ENCODE results near the gene KRTAP22-1.

KRTAP22-1 gene

GRCh38 chr21:30600787-30601186, at the start of gene KRTAP22-1:
Gene KRTAP22-1, plus strand, starts transcription at chr21:30601087.
- no peak for DNase-seq

DNA sequence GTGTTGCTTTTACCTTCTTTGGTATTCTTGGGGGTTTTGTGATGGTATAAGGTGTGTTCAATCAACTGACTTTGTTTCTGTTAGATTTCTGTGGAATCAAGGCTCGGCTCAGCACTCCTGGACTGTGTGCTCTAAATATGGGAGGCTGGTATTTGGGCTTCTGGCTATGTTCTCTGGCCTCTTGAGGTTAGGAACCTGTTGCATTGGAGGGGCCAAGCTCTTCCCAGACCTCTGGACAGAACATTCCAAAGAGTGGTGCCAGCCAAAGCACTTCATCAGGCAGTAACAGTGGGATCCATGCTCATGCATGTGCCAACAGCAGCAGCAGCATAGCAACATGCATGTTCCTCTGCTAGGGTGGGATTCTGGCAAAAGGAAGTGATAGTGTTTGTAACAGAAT, 48.1 kb upstream of the KRTAP22-1 start:
- DNase-seq, result no peak

- no peak for DNase-seq
Measured at GRCh38 chr21:30555095-30555494, 45.8 kb upstream of the KRTAP22-1 start.

- no peak for DNase-seq
Measured at GRCh38 chr21:30561264-30561895, 39.5 kb upstream of the KRTAP22-1 start, which contains the start of gene KRTAP19-7. Gene KRTAP19-7, minus strand, starts transcription at chr21:30561314. Its CDS starts 25 bp downstream, at chr21:30561289.

DNA sequence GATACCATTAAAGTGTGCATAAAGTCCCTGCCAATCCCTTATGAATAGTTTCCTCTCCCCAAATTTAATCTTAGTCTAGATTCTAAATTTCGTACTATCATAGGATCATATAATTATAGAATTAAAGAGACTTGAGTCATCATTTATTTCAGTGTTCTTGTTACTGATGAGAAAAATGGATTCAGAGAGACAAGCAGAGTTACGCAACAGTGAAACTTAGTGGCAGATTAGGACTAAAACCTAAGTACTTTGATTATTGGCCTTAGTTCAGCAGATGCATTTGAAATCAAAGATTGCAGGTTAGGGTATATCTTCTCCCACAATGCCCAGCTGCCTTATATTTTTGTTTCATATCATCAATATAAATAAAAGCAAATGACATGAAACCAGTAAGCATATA, 38.9 kb upstream of the KRTAP22-1 start:
- no peak for DNase-seq

DNA sequence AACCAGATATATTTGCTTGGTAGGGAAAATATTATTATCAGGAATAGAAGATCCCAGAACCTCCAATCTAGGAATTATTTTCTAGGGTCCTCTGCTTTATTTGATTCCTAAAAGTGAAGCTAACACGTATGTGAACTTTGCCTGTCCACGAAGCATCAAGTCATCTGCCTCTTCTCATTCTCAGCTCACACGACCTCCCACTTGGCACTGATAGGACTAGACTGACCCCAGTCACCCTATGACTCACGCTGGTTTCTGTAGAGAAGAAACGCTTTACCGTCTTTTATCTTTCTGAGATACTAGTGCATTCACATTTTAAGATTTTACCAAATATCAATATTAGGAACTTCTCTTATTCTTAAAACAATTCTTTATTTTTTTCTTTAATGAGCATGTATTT, 37.8 kb upstream of the KRTAP22-1 start:
- DNase-seq, result no peak

DNA sequence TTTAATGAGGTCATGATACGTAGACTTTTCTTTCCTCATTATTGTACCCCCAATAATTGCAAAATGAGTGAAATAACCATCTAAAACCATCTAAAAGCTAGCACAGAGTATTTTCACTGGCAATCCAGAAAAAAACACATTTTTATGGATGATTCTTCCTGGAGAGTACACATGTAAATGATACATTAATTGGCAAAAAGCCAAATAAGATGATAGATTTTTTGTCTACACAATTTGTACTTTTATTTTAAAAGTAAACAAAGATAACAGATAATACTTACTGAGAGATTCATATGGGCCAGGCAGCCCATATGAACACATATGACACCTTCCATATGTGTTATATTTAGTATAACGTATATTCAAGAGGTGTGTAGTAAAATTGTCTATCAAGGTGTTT, 37.3 kb upstream of the KRTAP22-1 start:
- no peak for DNase-seq

DNA sequence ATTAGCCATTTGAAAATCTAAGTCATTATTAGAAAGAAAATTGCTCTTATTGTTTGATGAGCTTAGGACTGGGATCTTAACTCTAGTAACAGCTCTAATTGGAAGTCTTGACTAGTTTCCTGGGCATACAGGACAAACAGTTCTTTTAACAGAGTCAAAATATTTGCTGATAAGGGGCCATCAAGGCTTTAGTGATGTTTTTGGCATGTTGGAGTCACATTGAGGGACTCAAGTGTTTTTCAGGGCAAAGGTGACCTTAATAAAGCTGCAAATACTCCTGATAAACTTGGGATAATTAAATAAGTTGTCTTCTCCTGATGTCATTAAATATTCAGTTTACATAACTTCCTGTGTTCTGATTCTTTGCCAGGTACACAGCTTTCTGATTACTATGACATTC, 33.3 kb upstream of the KRTAP22-1 start:
- DNase-seq, result no peak

GRCh38 chr21:30577766-30578165, 23.1 kb upstream of the KRTAP22-1 start:
- DNase-seq, result no peak

- DNase-seq, result no peak
Measured at GRCh38 chr21:30579346-30579745, 21.5 kb upstream of the KRTAP22-1 start.

- no peak for DNase-seq
Measured at GRCh38 chr21:30580132-30580531, 20.8 kb upstream of the KRTAP22-1 start.

DNA sequence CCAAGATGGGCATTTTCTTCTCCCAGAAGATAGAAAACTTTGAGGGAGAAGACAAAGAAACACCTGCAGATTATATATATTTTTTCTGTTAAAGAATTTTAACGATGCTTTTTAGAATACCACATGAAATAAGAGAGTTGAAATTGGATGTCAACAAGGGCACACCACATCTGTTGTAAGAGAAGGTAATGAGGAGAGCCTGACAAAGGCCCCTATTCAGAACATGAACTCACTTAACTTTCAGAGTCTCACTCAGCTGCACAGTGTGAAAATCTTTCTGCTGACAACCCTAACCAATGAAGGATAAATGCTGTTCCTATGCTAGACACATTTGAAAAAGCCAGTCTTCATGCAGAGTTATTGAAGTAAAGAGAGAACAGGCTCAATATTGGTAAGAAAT, 18.0 kb upstream of the KRTAP22-1 start:
- no peak for DNase-seq

DNA sequence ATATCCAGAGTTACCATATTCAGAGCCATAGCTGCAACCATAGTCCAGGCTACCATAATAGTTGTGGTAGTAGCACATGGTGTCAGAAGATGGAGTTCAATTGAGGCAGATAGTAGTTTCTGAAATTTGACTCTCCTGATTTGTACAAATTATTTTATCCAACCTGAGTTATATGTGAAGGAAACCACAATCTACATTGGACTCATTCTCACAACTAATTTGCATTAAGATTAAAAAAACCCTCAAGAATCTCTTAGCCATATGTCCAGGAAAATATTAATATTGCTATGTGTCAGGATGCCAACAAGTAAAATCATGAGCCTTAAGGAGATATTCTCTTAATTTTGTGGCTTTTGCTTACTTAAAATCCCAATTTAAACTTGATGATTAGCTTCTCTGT, 10.6 kb upstream of the KRTAP22-1 start, which contains the start of gene KRTAP22-2:
KRTAP22-2 (minus strand) TSS at position 101 of the 400 bp plus-strand sequence.
- no peak for DNase-seq

- no peak for DNase-seq
Measured at GRCh38 chr21:30592140-30592539, 8.7 kb upstream of the KRTAP22-1 start, which contains the start of gene KRTAP6-3. Gene KRTAP6-3, plus strand, starts transcription at chr21:30592440. Its CDS starts 6 bp downstream, at chr21:30592446.

- DNase-seq, result no peak
Measured at GRCh38 chr21:30598802-30599201, 2.1 kb upstream of the KRTAP22-1 start, which contains the start of gene KRTAP6-2. Gene KRTAP6-2, minus strand, starts transcription at chr21:30598902. Its CDS starts 28 bp downstream, at chr21:30598874.

DNA sequence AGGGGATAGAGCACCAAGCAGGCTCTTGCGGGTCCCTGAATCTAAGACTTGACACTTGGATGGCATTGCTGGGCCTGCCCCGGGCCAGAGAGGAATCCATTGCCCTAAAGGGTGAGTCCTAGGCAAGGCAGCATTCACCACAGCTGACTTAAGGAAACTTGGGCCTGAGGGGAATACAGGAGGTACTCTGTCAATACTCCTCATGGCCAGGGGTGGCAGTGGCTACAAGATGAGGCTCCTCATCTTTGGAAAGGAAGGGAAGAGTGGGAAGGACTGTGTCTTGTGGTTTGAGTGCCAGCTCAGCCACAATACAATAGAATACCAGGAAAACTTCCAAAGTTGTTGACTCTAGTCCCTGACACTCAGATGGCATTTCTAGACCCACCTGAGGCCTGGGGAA, 5.1 kb downstream of the KRTAP22-1 start:
- no peak for DNase-seq

DNA sequence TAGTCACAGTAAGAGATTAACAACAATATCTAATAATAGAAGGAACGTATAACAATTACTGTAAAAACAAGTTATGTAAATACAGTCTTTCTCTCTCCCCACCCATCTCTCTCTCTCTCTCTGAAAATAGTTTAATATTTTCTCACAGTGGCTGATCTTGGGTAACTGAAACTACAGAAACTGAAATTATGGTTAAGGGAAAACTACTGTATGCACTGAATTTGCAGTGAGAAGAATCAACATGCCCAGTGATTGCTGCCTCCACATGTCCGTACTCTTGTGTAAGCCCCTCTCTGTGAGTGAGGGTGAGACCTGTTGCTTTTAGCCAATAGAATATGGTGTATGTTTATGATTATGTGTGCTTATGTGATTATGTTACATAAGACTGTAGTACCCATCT, 11.2 kb downstream of the KRTAP22-1 start:
- no peak for DNase-seq

- DNase-seq, result no peak
Measured at GRCh38 chr21:30613836-30614235, 12.9 kb downstream of the KRTAP22-1 start, which contains the start of gene KRTAP6-1. Gene KRTAP6-1, minus strand, starts transcription at chr21:30613930. Its CDS starts 26 bp downstream, at chr21:30613904.

- no peak for DNase-seq
Measured at GRCh38 chr21:30615199-30615598, 14.3 kb downstream of the KRTAP22-1 start.

GRCh38 chr21:30616125-30616524, 15.2 kb downstream of the KRTAP22-1 start, which contains the start of gene KRTAP20-1:
Gene KRTAP20-1, plus strand, starts transcription at chr21:30616425. Its CDS starts 30 bp downstream, at chr21:30616455.
- no peak for DNase-seq

- DNase-seq, result no peak
Measured at GRCh38 chr21:30620080-30620479, 19.2 kb downstream of the KRTAP22-1 start.

DNA sequence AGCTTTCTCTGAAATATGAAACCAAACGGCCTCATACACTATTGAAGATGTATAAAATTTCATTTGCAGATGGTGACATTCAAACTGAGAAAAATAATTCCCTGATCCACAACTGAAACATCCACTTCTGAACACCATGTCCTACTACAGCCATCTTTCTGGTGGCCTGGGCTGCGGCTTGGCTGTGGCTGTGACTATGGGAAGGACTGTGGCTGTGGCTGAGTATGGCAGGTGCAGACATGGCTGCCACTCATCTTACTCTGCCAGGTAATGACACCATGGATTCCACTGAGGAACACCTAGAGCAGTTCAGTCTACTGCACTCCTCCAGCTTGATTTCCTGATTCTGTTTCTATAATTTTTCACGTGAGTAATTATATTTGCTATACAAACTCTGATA, 19.6 kb downstream of the KRTAP22-1 start, which contains the start of gene KRTAP20-4:
KRTAP20-4 (plus strand) TSS at position 106 of the 400 bp plus-strand sequence.
- no peak for DNase-seq

GRCh38 chr21:30623362-30623761, 22.5 kb downstream of the KRTAP22-1 start:
- no peak for DNase-seq

DNA sequence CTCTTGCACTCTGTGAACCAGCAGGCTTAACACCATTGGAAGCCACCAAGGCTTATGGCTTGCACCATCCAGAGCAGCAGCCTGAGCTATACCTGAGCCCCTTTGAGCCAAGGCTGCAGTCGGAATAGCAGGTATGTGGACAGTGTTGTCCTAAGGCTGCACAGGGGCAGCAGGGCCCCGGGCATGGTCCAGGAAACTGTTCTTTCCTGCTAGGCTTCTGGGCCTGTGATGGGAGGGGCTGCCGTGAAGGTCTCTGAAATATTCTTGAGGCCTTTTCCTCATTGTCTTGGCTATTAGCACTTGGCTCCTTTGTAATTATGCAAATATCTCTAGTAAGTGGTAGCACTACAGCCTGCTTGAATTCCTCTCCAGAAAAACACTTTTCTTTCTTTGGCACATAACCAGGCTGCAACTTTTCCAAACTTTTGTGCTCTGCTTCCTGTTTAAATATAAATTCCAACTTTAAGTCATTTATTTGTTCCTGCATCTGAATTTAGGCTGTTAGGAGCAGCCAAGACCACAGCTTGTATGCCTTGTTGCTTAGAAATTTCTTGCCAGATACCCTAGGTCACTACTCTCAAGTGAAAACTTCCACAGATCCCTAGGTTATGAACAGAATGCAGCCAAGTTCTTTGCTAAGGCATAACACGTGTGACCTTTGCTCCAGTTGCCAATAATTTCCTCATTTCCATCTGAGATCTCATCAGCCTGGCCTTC, 24.7 kb downstream of the KRTAP22-1 start:
- no peak for DNase-seq

Measured in NCI-H2171 treated with DMSO at 0.1 percent for 48 hours (cell line).